HepG2 (cell line): ENCODE measurements around the gene CAMK2G. TPM values are rescaled to one million over a fixed set of nuclear protein-coding genes. Genes with fewer than 3 reads are reported as not detected.

Experiments
- ATAC-seq: fragments of 200-7000 bp; cut with Tn5 transposase; 3 replicates; pipeline ENCODE4 v1.9.1; 2020; ENCODE audit warnings: mild to moderate bottlenecking, moderate library complexity
- BruUV-seq: library from RNA; stranded (reverse); fragments of 400-500 nt; replicated peaks from 2 replicates; lab custom pipeline; 2021; lab: Mats Ljungman, UMichigan
- CTCF ChIA-PET: fragments of 300-600 bp; formaldehyde crosslinking; extraction: SDS; loops from one replicate; lab custom pipeline; 2021; ENCODE audit warnings: low total read pairs, inconsistent platforms, low intra/inter-chr PET ratio; lab: Yijun Ruan, JAX
- POLR2A ChIA-PET: fragments of 350-600 bp; sonication (Branson Sonifier 250); formaldehyde crosslinking; loops from one replicate; lab custom pipeline; 2020; ENCODE audit warnings: antibody characterized with exemption, inconsistent platforms; lab: Yijun Ruan, JAX
- DNase-seq: peaks from one replicate; pipeline ENCODE4 v3.0.0-alpha.2; 2015; ENCODE audit warnings: low spot score
- FAIRE-seq: peaks from 3 replicates; lab custom pipeline; 2011; peaks lifted over from hg19 to GRCh38; lab: Jason Lieb, UNC
- H2AFZ ChIP-seq: one replicate; pipeline ENCODE4 v1.6.1; 2011; ENCODE audit warnings: low read length, inconsistent platforms
- H3K27ac ChIP-seq: fragments of 300-600 bp; 3 replicates; pipeline ENCODE4 v1.8.0; 2011; ENCODE audit warnings: mixed run types, mild to moderate bottlenecking, mixed read lengths, low read length, inconsistent platforms; ENCODE audit not compliant: insufficient read depth; ENCODE audit errors: extremely low read length
- H3K27me3 ChIP-seq, 2 experiments: fragments of 200-600 bp in 1 of 2; 2 replicates in 1 of 2; 3 replicates in 1 of 2; pipeline versions ENCODE4 v1.6.0 to v1.8.0; 2011; ENCODE audit warnings: low read length in 2 of 2, mild to moderate bottlenecking in 2 of 2, moderate library complexity in 2 of 2, inconsistent platforms in 1 of 2; ENCODE audit not compliant: insufficient read depth in 2 of 2, control insufficient read depth in 1 of 2
- H3K36me3 ChIP-seq, 2 experiments: fragments of 200-600 bp in 1 of 2; replicated peaks in 1 of 2; 2 replicates in 1 of 2; 3 replicates in 1 of 2; pipeline versions ENCODE4 v1.5.1 to v1.8.0; 2011; ENCODE audit warnings: low read length in 2 of 2, inconsistent platforms in 1 of 2; ENCODE audit not compliant: insufficient read depth in 2 of 2, control insufficient read depth in 1 of 2
- H3K4me1 ChIP-seq: 2 replicates; pipeline ENCODE4 v1.5.1; 2012; ENCODE audit warnings: low read length, inconsistent platforms; ENCODE audit not compliant: insufficient read depth
- H3K4me2 ChIP-seq: 2 replicates; pipeline ENCODE4 v1.6.0; 2011; ENCODE audit warnings: low read depth, low read length, inconsistent platforms
- H3K4me3 ChIP-seq, 3 experiments: fragments of 200-600 bp in 1 of 3; sonication (generic), shearing (Covaris generic) in 1 of 3; replicated peaks in 1 of 3; 2 replicates each; pipeline ENCODE4 v1.5.1; 2011 to 2016; ENCODE audit warnings: low read length in 3 of 3, inconsistent platforms in 2 of 3, low read depth in 2 of 3, mild to moderate bottlenecking in 2 of 3, control low read depth in 1 of 3, mixed read lengths in 1 of 3; ENCODE audit not compliant: insufficient read depth in 1 of 3
- H3K79me2 ChIP-seq: one replicate; pipeline ENCODE4 v1.6.1; 2011; ENCODE audit warnings: low read length, inconsistent platforms; ENCODE audit not compliant: insufficient read depth
- H3K9ac ChIP-seq: 2 replicates; pipeline ENCODE4 v1.6.0; 2011; ENCODE audit warnings: mild to moderate bottlenecking, low read depth, low read length, inconsistent platforms; ENCODE audit not compliant: insufficient read depth
- H3K9me3 ChIP-seq: 2 replicates; pipeline ENCODE4 v1.5.1; 2012; ENCODE audit warnings: mild to moderate bottlenecking, low read length
- H4K20me1 ChIP-seq: 2 replicates; pipeline ENCODE4 v1.6.0; 2011; ENCODE audit warnings: inconsistent platforms, mild to moderate bottlenecking, low read length, moderate library complexity; ENCODE audit not compliant: insufficient read depth
- FOSL2 ChIP-seq: sonication (generic); formaldehyde crosslinking; IDR thresholded peaks from 2 replicates; pipeline ENCODE4 v1.4.0; 2020; ENCODE audit warnings: missing genetic modification reagents
- GATAD1 ChIP-seq: IDR thresholded peaks from 2 replicates; pipeline ENCODE4 v1.6.1; 2016; ENCODE audit warnings: missing genetic modification reagents, missing compliant biosample characterization
- KDM2A ChIP-seq: sonication (generic); formaldehyde crosslinking; IDR thresholded peaks from 2 replicates; pipeline ENCODE4 v1.4.0; 2020; ENCODE audit warnings: low read depth, missing genetic modification reagents, borderline replicate concordance
- NR2F6 ChIP-seq, 2 experiments: IDR thresholded peaks; 2 replicates each; pipeline ENCODE4 v1.6.1; 2016; ENCODE audit warnings: antibody characterized with exemption in 1 of 2, mild to moderate bottlenecking in 1 of 2
- RAD21 ChIP-seq: fragments of 450-650 bp; formaldehyde crosslinking; IDR thresholded peaks from 2 replicates; pipeline ENCODE4 v1.5.0; 2020; ENCODE audit warnings: mild to moderate bottlenecking
- RXRB ChIP-seq: IDR thresholded peaks from 2 replicates; pipeline ENCODE4 v1.6.1; 2016; ENCODE audit warnings: borderline replicate concordance, missing genetic modification reagents, missing compliant biosample characterization
- SALL1 ChIP-seq: sonication (generic); formaldehyde crosslinking; IDR thresholded peaks from 2 replicates; pipeline ENCODE4 v1.8.0; 2022; ENCODE audit warnings: mild to moderate bottlenecking, missing genetic modification reagents
- SALL2 ChIP-seq: sonication (generic); formaldehyde crosslinking; IDR thresholded peaks from 2 replicates; pipeline ENCODE4 v1.8.1; 2023; ENCODE audit warnings: mild to moderate bottlenecking, missing genetic modification reagents, inconsistent platforms
- SIX4 ChIP-seq: sonication (generic); formaldehyde crosslinking; IDR thresholded peaks from 2 replicates; pipeline ENCODE4 v1.4.0; 2020; ENCODE audit warnings: missing genetic modification reagents
- ZNF33A ChIP-seq: sonication (generic); formaldehyde crosslinking; IDR thresholded peaks from 2 replicates; pipeline ENCODE4 v1.5.1; 2020; ENCODE audit warnings: missing genetic modification reagents, mild to moderate bottlenecking, moderate library complexity, borderline replicate concordance
- WGBS: methylation state at CpG from one replicate; pipeline ENCODE4 v1.1.6; 2017; ENCODE audit warnings: low lambda C conversion rate; 5-methylcytosine and 5-hydroxymethylcytosine counted together
- in situ Hi-C: cut with HindIII; loops from 2 replicates; pipeline ENCODE4 v1.10.0; 2017; ENCODE audit warnings: low pct_unique_long_range_greater_than_20kb; ENCODE audit not compliant: extremely low pct_ligation_motif_present
- intact Hi-C: fragments of 100-400 bp; cut with micrococcal nuclease; formaldehyde crosslinking; loops from one replicate; pipeline ENCODE4 v1.10.0; 2022; ENCODE audit not compliant: unreplicated experiment
- polyA plus RNA-seq, 8 experiments: library from polyadenylated mRNA; depleted of rRNA in 3 of 8; stranded (reverse) in 7 of 8; unstranded in 1 of 8; fragments of >200 nt; fragmentation: Illumina TruSeq in 4 of 8; extraction: Trizol in 4 of 8; gene quantifications; 2 replicates each; pipeline versions ENCODE4 v1.2.1 to v1.2.3, GENCODE V29; 2011 to 2016; ENCODE audit warnings: low read depth in 4 of 8, missing spikeins in 1 of 8, mixed read lengths in 1 of 8; ENCODE audit not compliant: insufficient read depth in 1 of 8
- total RNA-seq, 5 experiments: library from RNA; depleted of rRNA; stranded (reverse); fragments of >200 nt; fragmentation: Illumina TruSeq; extraction: Trizol; gene quantifications; 2 replicates each; pipeline ENCODE4 v1.2.3, GENCODE V29; 2016; ENCODE audit warnings: low read depth in 1 of 5
- TF ChIP-seq, protein P1 (sequence below): sonication (generic); formaldehyde crosslinking; IDR thresholded peaks from 2 replicates; pipeline ENCODE4 v1.4.0; 2020; ENCODE audit warnings: missing genetic modification reagents
- TF ChIP-seq, protein P2 (sequence below): sonication (generic); formaldehyde crosslinking; IDR thresholded peaks from 2 replicates; pipeline ENCODE4 v1.4.0; 2020; ENCODE audit warnings: missing genetic modification reagents, borderline replicate concordance
- TF ChIP-seq, protein P3 (sequence below): sonication (generic); formaldehyde crosslinking; IDR thresholded peaks from 2 replicates; pipeline ENCODE4 v1.8.1; 2023; ENCODE audit warnings: mild to moderate bottlenecking, inconsistent platforms, moderate library complexity, missing genetic modification reagents, borderline replicate concordance
- TF ChIP-seq, protein P4 (sequence below), 2 experiments: sonication (generic) in 1 of 2; formaldehyde crosslinking in 1 of 2; IDR thresholded peaks; 2 replicates each; pipeline versions ENCODE4 v1.5.1 to v1.6.1; 2011 to 2020; ENCODE audit warnings: borderline replicate concordance in 1 of 2, low read depth in 1 of 2, low read length in 1 of 2, mild to moderate bottlenecking in 1 of 2, missing genetic modification reagents in 1 of 2, moderate library complexity in 1 of 2

CAMK2G gene
- total and polyA plus RNA-seq, 2 of the 13 experiments (the other 11 are each of a cell fraction or from before 2014, with no cell fraction given): 15.9 to 18.8 TPM

DNA sequence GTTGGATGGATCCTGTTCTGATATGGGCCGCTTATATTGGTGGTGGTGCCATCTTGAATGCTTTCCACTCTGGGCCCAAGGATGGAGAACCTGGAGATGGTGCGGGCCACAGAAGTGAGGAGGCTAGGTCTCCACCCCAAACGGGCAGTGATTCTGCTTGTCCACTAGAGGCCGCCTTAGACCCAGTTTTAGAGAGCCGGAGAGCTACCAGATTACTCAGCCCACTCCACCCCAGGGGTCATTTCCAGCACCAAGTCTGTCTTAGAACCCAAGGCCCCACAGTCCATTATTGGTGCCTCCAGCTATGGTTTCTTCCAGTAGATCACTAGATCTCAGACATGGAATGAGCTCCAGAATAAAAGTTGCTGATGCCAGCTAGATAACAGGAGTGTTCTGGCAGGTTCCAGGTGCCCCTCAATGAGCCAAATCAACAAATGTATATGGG is 11.8 kb upstream of the CAMK2G start:
- Histone ChIP-seq H3K9ac (no peak overlapping the region), H3K79me2 (no peaks in the 10 kb centered on the region), H3K27me3 (peaks cover 2 to 10% of the 10 kb centered on the region in 2 experiments; a peak in 4 of 5 replicates), H3K4me3 (no peak overlapping the region), H3K9me3 (no peaks in the 10 kb centered on the region), H3K27ac (no peak overlapping the region), H3K4me1 (peaks cover 13% of the 10 kb centered on the region; the same call in 1 of the 2 replicates), H3K4me2 (no peak overlapping the region), H4K20me1 (no peaks in the 10 kb centered on the region), H3K36me3 (no peaks in the 10 kb centered on the region), H2AFZ (no peak overlapping the region)
- ChIA-PET CTCF (interaction anchor here (1.7 to 3.8 kb wide), 3 partner anchors 54 to 195 kb away, joined by 14 to 60 read pairs (median 19); no protein-coding TSS in a partner anchor), POLR2A (interaction anchor here (0.6 to 1.0 kb wide), 2 partner anchors 25 to 46 kb away, joined by 3 to 4 read pairs; partner anchors contain the start of gene PLAU)
- ATAC-seq (peak; percentile 95), DNase-seq (peak; percentile 57), FAIRE-seq (peak; percentile 65)
- 0% methylated on average over 5 of the region's 5 CpGs for WGBS
- no TSS peak for BruUV-seq
- in situ Hi-C loops (loop anchor here (5.0 kb wide), 2 partner anchors 51 to 196 kb away; no protein-coding TSS in a partner anchor), intact Hi-C loops (loop anchor here (1.0 to 2.0 kb wide), 4 partner anchors 17 to 195 kb away; no protein-coding TSS in a partner anchor)
- TF ChIP-seq GATAD1 (CRISPR knock-in tag) (0 out of 2 replicates have a peak, but pooled peaks have one; percentile 16), NR2F6 (IDR thresholded peaks at IDR 0.05) (no peak), NR2F6 (CRISPR knock-in tag; IDR thresholded peaks at IDR 0.05) (peak; percentile 6; the same call in 1 of the 2 replicates), KDM2A (CRISPR knock-in tag) (peak; percentile 42; the same call in 1 of the 2 replicates), ZNF33A (no peak), SIX4 (0 out of 2 replicates have a peak, but pooled peaks have one; percentile 25), SALL2 (CRISPR knock-in tag) (peak; percentile 24; the same call in 1 of the 2 replicates), RAD21 (CRISPR knock-in tag) (peak; percentile 93), FOSL2 (CRISPR knock-in tag) (peak; percentile 53), RXRB (CRISPR knock-in tag) (peak; percentile 55; the same call in 1 of the 2 replicates), SALL1 (CRISPR knock-in tag) (peak; percentile 39; the same call in 1 of the 2 replicates)
- TF ChIP-seq, protein P1, sequence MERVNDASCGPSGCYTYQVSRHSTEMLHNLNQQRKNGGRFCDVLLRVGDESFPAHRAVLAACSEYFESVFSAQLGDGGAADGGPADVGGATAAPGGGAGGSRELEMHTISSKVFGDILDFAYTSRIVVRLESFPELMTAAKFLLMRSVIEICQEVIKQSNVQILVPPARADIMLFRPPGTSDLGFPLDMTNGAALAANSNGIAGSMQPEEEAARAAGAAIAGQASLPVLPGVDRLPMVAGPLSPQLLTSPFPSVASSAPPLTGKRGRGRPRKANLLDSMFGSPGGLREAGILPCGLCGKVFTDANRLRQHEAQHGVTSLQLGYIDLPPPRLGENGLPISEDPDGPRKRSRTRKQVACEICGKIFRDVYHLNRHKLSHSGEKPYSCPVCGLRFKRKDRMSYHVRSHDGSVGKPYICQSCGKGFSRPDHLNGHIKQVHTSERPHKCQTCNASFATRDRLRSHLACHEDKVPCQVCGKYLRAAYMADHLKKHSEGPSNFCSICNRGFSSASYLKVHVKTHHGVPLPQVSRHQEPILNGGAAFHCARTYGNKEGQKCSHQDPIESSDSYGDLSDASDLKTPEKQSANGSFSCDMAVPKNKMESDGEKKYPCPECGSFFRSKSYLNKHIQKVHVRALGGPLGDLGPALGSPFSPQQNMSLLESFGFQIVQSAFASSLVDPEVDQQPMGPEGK (CRISPR knock-in tag): 0 out of 2 replicates have a peak, but pooled peaks have one; percentile 23
- TF ChIP-seq, protein P2, sequence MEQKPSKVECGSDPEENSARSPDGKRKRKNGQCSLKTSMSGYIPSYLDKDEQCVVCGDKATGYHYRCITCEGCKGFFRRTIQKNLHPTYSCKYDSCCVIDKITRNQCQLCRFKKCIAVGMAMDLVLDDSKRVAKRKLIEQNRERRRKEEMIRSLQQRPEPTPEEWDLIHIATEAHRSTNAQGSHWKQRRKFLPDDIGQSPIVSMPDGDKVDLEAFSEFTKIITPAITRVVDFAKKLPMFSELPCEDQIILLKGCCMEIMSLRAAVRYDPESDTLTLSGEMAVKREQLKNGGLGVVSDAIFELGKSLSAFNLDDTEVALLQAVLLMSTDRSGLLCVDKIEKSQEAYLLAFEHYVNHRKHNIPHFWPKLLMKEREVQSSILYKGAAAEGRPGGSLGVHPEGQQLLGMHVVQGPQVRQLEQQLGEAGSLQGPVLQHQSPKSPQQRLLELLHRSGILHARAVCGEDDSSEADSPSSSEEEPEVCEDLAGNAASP (CRISPR knock-in tag): 0 out of 2 replicates have a peak, but pooled peaks have one; percentile 18
- TF ChIP-seq, protein P3, sequence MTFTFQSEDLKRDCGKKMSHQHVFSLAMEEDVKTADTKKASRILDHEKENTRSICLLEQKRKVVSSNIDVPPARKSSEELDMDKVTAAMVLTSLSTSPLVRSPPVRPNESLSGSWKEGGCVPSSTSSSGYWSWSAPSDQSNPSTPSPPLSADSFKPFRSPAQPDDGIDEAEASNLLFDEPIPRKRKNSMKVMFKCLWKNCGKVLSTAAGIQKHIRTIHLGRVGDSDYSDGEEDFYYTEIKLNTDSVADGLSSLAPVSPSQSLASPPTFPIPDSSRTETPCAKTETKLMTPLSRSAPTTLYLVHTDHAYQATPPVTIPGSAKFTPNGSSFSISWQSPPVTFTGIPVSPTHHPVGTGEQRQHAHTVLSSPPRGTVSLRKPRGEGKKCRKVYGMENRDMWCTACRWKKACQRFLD (CRISPR knock-in tag): no peak
- TF ChIP-seq, protein P4, sequence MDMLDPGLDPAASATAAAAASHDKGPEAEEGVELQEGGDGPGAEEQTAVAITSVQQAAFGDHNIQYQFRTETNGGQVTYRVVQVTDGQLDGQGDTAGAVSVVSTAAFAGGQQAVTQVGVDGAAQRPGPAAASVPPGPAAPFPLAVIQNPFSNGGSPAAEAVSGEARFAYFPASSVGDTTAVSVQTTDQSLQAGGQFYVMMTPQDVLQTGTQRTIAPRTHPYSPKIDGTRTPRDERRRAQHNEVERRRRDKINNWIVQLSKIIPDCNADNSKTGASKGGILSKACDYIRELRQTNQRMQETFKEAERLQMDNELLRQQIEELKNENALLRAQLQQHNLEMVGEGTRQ (IDR thresholded peaks at IDR 0.05; ENCODE audit: low read depth, low read length): no peak
- TF ChIP-seq, protein P4 (CRISPR knock-in tag; IDR thresholded peaks at IDR 0.05; ENCODE audit: borderline replicate concordance): no peak
